Activated CD4-positive, alpha-beta T cell treated with anti-CD3 and anti-CD28 coated beads for 1 hour (primary cell): Measurements from ENCODE around the gene CPSF4.

Experiments
- DNase-seq: peaks from one replicate; pipeline ENCODE4 v3.0.0-alpha.2; 2020

Gene CPSF4

DNA sequence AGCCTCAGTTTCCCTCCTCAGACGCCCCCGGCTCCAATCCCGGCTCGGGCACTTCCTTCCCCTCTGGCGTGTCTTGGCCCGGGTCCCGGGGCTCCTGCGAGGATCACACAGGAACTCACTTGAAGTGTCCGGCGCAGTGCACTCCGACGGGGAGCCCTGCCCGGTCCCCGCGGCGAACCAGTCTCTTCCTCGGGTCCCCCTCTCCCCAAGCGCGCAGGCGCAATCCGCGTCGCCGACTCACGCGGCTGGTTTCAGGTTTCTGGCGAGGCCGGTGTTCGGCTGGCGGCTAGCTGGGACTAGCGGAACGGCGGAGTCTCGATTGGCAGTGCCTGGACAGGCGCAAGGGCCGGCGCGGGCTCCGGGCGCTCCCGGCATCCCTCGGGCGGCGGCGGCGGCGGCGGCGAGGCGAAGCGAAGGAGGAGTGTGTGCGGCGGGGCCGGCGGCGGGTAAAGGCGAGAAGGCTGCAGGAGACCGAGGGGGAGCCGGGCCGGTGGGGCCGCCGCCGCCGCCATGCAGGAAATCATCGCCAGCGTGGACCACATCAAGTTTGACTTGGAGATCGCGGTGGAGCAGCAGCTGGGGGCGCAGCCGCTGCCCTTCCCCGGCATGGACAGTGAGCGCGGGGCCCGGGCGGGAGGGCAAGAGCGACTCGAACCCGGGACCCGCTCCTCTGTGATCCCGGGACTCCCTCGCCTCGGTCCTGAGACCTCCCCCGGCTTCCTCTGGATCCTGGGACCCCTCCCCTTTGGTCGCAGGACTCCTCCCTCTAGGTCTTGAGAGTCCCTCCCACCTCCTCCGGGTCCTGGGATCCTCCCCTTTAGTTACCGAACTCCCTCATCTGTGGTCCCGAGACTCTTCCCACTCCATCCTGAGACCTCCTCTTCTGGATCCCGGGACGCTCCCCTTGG, at the start of gene CPSF4, which contains the start of gene PTCD1:
CPSF4 (plus strand) TSS at position 371 of the 908 bp plus-strand sequence; CDS start at position 511, 140 bp downstream.
PTCD1 (minus strand) TSS at position 226 of the 908 bp plus-strand sequence. CDS start 3,556 bp downstream, outside the sequence.
- DNase-seq: peak; percentile 85

DNA sequence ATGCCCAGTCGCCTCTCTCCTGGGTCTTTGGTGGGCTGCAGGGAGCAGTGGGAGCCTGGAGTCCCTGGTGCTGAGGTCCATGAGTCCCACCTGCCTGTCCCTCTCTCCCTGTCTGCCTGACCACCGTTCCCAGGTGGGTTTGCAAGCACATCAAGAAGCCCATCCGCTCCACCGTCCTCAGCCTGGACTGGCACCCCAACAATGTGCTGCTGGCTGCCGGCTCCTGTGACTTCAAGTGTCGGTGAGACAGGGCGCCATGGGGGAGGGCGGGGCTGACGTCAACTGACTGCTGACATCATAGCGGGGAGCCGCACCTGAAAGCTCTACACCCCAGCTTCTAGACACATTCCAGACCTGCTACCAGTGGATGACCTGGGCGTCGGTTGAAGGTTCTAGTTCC, 49.0 kb upstream of the CPSF4 start:
- DNase-seq: no peak

DNA sequence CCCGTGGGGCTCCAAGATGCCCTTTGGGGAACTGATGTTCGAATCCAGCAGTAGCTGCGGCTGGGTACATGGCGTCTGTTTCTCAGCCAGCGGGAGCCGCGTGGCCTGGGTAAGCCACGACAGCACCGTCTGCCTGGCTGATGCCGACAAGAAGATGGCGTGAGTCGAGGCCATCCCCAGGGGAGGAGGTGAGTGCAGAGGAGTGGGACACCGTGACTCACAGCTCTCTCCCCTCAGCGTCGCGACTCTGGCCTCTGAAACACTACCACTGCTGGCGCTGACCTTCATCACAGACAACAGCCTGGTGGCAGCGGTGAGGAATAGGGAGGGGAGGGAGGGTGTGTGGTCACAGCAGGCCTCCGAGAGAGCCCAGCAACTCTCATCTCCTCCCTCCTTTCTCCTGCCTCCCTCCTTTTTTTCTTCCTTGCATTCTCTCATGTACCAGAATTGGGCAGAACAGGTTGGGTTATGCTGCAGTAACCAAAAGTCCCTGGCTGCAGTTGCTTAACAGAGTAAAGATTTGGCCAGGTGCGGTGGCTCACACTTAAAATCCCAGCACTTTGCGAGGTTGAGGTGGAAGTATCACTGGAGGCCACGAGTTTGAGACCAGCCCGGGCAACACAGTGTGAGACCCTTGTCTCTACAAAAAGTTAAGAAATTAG, 47.7 kb upstream of the CPSF4 start:
- no peak for DNase-seq

DNA sequence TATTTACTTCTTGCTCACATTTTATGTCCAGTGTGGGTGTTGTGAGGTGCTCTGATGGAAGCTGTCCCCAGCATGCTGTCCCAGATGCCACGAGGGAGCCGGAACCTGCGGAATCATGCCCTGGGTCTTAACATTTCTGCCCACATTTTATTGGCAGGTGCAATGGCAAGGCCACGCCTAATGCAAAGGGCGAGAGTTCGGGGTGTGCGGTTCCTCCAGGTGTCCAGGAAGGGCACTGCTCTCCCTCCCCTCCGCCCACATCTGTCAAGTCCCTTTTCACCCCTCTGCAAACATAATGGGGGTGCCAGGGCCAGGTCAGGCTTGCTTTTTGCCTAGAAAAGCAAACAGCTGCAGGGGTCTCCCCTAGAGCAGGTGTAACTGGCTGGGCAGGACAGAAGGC, 46.7 kb upstream of the CPSF4 start:
- no peak for DNase-seq

DNA sequence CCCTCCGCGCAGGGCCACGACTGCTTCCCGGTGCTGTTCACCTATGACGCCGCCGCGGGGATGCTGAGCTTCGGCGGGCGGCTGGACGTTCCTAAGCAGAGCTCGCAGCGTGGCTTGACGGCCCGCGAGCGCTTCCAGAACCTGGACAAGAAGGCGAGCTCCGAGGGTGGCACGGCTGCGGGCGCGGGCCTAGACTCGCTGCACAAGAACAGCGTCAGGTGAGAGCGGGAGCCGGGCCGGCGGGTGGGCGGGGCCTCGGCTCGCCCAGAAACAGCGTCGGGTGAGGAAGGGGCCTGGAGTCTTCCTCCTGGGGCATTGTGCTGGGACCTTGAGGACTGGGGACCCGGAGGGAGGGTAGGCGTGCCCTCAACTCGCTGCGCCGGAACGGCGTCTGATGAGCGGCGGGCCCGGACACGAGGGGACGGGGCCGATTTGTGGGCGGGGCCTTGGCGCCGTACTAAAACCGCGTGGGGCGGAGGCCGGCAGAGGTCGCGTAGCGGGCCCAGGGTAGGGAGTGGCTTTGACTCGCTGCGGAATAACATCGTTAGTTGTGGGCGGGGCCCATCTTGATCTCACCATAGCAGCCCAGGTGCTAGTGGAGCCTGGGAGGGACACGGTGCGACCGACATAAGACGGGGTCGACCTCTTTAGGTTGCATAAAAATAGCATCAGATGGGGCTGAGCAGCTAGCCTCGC, 45.9 kb upstream of the CPSF4 start:
- peak; percentile 73 for DNase-seq

DNA sequence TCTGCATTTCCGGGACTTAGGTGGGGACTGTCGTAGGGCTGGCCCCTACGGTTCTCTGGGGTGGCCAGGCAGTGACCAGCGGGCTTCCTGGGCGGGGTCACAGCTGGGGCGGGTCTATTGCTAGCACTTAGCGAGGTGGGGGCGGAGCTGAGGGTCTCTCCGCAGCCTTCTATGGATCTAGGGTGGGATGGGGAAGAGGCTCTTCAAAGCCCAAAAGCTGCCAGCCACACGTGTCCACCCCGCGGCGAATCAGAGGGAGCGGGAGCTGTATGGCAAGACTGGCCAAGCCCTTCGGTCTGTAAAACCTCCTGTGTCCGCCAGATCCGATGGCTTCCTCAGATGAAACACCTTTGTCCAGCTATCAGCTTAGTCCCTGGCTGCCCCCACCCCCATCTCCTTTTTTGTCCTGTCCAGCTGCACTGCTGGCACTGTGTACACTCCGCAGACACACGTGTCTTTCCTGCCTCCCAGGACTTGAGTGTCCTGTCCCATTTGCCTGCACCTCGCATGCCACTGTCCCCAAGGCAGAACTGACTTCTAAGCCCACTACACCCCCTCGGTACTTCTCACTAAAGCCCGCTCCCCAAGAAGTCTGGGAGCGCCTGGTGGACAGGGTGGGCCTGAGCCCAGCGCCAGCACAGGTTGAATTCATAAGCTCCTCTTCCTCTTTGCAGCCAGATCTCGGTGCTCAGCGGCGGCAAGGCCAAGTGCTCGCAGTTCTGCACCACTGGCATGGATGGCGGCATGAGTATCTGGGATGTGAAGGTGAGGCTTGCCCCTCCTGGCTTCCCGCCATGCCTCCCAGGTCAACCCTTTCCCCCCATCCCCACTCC, 45.2 kb upstream of the CPSF4 start:
- DNase-seq: no peak

DNA sequence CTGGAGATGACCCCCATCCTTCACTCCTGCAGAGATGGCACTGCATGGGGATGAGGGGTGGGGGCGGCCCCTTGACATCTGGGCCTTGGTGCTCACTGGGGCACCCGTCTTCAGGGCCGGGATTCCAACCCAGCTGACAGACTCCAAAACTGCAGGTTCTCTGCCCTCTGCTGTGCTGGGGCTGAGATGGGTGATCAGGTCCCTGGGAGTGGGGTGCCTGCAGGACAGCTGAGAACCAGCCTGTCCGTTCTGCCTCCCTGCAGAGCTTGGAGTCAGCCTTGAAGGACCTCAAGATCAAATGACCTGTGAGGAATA, 44.6 kb upstream of the CPSF4 start:
- DNase-seq: no peak

DNA sequence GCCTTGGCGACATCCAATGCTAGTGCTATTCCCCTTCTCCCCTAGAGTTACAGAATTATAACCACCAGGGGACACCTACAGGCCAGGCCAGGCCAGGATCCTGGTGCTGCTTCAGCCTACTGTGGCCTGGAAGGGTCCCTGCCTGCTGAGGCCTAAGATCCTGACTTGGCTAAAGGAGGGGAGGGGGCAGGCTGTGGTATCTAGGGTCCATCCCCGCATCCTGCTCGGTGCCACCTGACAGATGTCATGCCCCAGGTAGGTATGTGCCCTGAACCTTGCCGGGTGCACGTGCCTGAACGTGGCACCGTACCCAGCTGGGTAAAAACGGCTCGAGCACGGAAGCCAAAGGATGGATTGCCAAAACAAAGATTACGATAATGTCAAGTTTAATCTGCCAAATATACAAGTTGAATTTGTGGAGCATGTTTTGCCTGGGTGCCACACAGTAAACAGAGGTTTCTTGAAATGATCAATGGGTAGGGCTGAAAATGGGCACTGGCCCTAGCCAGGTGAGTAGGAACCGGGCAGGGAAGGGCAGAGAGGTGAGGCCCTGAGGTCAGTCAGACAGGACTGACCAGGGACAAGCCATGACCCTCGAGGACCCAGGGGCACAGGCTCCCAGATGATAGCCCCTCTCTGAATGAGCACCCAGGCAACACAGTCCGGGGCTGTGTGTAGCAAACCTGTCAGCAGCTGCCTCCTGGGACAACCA, 43.0 kb upstream of the CPSF4 start:
- no peak for DNase-seq

DNA sequence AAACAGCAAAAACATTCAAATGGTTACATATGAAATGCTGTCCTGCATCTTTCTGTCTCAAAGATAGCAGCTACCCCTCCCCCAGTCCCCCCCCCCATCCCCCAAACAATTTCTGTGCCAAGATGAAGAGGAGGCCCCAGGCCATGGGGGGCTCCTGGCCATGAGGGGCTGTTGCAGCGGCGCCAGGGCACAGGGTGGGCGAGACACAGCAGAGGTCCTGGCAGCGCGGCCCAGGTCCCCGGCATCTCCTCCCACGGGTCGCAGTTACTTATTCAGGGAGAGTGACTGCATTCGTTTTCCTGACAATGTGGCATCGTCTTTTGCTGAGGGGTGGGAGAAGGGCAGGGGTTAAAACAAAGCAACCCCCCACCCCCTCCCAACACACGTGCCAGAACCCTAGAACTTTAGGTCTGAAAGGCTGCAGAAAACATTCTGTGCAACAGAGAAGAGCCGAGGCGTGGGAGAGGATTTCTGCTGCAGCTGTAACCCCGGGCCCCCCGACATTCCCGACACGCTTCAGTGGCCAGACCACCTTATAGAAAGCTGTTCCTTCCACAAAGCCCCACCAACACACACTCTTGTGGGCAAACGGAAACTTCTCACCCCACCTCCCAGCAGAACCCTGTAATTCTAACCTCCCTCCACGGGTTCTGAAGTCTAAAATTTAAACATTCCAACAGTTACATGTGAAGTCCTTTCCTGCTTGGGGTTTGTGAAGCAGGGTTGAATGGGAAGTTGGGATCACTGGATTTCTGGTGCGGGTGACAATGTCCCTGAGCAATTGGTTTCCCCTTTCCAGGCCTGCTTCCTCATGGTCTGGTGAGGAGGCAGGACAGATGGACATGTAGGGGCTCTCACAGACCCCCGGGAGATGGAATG, 42.1 kb upstream of the CPSF4 start:
- DNase-seq: no peak

DNA sequence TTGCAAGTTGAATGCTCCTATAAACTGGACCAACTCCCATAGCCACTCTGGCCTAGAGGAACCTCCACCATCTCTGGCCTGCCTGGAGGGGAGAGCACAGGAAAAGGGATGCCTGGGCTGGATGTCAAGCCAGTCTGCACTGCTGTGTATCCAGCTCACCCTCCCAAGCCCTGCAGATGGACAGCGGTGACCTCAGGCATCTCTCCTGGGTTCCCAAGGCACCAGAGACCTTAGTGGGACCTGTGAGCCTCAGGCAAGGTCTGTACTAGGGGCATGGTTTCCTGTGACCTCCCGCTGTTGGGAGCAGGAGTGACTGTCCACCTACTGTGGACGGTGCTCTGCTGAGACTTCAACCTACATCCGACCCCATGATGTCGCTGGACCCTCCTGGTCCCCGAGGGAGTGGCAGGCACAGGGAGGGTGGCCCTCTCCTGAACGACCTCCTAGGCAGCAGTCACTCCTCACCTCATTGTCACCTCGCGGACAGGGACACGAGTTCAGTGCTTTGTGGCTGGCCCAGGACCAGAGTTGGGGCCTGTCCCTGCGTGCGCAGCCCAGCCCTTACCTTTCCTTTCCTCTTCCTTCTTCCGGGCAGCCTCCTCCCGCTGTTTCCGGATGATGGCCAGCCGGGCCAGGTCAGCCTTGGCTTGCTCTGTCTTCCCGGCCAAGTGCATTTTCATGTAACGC, 41.3 kb upstream of the CPSF4 start:
- no peak for DNase-seq

DNA sequence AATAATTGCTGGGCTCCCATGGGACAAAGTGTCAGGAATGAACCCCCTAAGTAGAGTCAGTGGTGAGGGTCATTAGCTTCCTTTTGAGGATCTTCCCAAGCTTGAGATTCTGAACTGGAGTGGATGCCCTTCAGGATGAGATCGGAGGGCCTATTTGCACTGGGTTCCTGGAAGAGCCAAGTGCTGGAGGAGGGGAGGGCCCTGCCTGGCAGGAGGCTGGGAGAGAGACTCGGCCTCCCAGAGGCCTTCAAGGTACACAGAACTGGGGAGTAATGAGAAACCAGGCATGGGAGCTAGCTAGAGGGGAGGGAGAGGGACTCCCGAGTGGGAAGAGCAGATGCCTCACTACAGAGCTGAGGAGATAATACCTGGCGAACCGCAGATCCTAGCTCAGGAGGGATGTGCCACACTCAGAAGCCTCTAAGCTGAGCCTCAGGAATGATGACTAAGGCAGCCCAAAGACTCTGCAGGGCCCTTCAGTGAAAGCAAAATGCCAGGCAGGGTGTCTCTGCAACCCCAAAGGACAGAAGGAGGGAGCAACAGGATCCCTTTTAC, 39.8 kb upstream of the CPSF4 start:
- DNase-seq: no peak

DNA sequence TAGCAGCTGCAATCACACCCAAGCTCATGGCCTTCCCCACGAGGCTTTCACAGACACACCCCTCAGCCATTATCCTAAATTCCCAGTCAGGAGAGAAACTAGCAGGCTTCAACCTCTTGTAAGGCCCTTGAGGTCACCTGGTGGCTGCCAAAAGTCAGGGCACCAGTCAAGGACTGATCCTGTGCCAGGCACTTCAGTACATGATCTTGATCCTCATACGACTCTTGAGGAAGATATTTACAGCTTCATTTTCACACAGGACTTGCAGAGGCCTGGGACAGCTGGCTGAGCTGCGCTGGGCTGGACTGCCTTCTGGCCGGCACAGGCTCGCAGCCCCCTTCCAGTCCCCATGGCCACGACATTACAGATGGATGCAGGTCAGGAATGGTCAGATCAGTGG, 39.1 kb upstream of the CPSF4 start:
- no peak for DNase-seq

DNA sequence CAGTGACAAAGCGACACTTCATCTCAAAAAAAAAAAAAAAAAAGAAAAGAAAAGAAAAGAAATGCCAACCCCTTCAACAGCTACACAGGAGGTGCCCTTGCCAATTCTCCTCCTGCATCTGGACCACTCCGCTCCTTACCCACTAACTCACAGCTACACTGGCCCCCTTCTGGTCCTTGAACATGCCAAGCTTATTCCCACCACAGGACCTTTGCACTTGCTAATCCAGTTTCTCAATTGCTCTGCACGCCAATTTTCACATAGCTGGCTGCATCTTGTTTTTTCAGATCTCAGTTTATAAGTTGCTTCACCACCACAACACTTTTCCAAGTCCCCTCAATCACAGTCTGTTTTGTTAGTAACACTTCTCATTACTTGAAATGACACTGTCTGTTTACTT, 35.9 kb upstream of the CPSF4 start:
- no peak for DNase-seq

DNA sequence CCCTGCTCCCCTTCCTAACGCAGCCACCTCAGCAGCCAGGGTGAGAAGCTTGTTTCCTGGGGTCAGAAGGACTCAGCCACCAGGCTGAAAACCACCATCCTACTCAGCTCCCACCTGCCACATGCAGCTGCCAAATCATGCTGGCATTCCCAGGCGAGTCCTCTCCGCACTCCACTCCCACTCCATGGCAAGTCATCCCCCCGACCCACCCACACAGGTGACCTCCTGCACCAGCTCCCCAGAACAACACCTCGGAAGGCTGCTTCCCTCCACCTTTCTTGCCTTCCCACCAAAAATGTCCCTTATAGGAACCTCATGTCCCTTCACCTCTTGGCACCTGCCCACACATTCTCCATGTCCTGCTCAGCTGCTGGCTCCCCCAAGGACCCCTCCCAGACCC, 35.0 kb upstream of the CPSF4 start:
- DNase-seq: no peak

DNA sequence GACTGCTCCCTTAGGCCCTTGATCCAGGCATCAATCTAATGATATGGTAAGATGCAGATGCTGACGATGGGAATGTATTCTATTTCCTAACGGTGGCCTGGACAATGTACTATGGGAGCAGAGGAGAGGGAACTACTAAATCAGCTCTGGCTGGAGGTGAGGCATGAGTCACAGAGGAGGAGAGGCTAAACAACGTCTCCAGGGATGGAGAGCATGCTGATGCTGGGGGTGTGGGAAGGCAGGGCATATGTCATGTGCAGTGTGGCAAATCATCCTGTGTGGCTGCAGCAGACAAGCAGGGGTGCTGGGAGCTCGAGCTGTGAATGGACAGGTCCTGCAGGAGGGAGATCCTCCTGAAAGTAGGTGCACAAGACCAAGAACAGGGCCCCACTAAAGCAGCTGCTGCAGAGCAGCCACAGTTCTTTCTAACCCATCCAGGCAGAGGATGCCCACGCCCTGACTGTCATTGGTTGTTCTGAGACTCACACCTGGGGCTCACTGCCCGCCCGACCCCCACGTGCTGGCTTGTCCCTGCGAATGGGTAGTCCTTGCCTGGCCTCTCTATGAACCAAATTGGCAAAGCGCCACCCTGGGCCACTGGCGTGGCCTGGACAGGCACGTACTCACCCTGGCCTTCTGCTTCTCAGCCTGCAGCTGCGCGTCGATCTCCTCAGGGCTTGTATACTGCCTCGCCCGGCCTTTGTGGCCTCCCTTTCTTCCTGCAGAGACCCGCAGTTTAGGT, 34.3 kb upstream of the CPSF4 start:
- no peak for DNase-seq

DNA sequence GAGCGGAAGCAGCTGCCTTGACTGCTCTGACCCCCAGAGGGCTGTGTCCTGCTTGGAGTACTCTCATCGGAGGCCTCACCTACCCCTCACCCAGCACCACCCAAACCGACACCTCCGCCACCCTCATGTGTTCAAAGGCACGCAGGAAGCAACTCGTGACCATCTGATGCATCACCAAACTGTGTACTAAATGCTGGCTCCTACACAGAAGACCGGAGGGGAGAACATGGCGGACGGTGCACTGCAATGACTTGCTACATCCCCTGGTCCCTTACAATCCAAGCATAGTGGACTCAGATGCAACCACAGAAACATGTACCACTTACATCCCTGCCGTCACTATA, 33.8 kb upstream of the CPSF4 start:
- no peak for DNase-seq

DNA sequence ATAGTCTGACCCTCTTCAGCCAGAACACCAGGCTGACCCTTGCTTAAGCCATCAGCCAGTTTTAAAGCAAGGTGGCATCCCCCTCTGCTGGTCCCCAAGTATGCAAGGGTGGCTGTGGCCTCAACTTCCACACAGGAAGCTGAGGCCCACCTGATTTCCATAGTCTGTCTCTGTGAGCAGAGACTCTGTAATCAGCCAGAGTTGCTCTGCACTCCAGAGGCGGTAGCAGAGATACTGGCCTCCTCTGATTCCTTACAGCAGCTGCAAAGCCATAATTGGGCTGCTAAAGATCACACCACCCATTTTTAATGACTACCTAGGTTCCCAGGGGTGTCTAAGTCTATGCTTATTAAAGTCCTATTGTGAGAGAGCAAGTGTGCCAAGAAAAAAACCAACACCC, 32.2 kb upstream of the CPSF4 start:
- DNase-seq: no peak

DNA sequence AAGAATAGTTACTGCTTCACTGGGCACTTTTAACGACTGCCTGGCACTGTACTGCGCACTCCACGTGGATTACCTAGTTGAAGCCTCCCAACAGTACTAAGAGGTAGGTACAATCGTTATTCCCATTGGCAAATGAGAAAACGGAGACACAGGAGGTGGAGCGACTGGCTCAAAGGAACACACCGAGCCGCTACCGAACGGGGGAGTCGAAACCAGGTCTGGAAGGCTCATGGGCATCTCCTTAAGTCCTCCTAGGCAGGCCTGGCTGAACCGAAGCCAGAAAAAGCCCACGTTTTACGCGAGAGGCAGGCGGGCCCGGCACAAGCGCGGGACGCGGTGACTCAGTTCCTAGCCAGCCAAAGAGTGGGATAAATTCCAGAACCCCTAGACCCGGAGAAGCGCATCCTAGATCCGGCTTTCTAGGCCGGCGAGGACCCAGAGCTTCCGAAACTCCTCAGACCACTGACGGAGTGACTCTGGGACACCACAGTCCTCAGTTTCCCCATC, 30.8 kb upstream of the CPSF4 start:
- no peak for DNase-seq
